ENCODE measurements around the gene OR13H1.

Gene OR13H1

GRCh38 chrX:131558562-131558961, 14.7 kb downstream of the OR13H1 start:
- H3K4me3 ChIP-seq (ENCODE audit: low read depth, low read length) = no peak overlapping the region
- in situ Hi-C loops (cut with HindIII; ENCODE audit: low sequenced_read_pairs) = no loop called here
- DNase-seq (ENCODE audit: low read depth, low spot score) = no peak
- TF ChIP-seq CTCF (IDR thresholded peaks at IDR 0.05; ENCODE audit: low read depth, low read length) = no peak

DNA sequence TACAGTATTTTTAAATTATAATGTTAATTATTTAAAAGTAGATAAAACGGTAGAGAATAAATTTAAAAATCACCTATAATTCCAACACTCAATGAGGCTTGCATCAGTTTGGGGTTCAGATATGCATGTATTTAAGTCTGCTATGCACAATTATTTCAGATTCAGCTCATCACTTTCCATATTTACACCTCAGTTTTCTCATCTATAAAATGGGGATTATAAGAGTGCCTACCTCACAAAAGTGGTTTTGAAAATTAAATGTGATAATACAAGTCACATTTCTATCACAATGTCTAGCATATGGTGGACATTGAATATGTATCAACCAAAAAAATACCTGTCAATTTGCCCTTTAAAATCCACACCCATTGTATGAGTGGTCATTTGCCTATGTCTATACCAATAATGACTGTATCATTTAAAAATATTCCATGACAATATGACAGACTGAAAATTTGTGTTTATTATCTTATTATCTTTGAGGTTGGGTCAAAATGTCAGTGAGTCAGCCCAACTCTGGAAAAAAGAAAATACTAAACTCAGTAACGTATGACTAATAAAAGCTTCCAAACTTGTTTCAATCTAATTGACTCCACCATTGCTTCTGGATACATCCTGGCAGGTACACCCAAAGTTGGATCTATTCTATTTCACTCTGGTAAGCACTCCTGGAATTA, 20.8 kb downstream of the OR13H1 start:
- DNase-seq (ENCODE audit: low read depth, low spot score) = no peak
- no peak overlapping the region for H3K4me3 ChIP-seq (ENCODE audit: low read depth, low read length)
- TF ChIP-seq CTCF (IDR thresholded peaks at IDR 0.05; ENCODE audit: low read depth, low read length) = no peak
- in situ Hi-C loops (cut with HindIII; ENCODE audit: low sequenced_read_pairs) = no loop called here

GRCh38 chrX:131565909-131566308, 22.0 kb downstream of the OR13H1 start:
- in situ Hi-C loops (cut with HindIII; ENCODE audit: low sequenced_read_pairs) = no loop called here
- no peak for TF ChIP-seq CTCF (IDR thresholded peaks at IDR 0.05; ENCODE audit: low read depth, low read length)
- no peak for DNase-seq (ENCODE audit: low read depth, low spot score)
- no peak overlapping the region for H3K4me3 ChIP-seq (ENCODE audit: low read depth, low read length)

GRCh38 chrX:131571348-131571747, 27.5 kb downstream of the OR13H1 start:
- no peak overlapping the region for H3K4me3 ChIP-seq (ENCODE audit: low read depth, low read length)
- DNase-seq (ENCODE audit: low read depth, low spot score) = no peak
- TF ChIP-seq CTCF (IDR thresholded peaks at IDR 0.05; ENCODE audit: low read depth, low read length) = no peak
- in situ Hi-C loops (cut with HindIII; ENCODE audit: low sequenced_read_pairs) = no loop called here

DNA sequence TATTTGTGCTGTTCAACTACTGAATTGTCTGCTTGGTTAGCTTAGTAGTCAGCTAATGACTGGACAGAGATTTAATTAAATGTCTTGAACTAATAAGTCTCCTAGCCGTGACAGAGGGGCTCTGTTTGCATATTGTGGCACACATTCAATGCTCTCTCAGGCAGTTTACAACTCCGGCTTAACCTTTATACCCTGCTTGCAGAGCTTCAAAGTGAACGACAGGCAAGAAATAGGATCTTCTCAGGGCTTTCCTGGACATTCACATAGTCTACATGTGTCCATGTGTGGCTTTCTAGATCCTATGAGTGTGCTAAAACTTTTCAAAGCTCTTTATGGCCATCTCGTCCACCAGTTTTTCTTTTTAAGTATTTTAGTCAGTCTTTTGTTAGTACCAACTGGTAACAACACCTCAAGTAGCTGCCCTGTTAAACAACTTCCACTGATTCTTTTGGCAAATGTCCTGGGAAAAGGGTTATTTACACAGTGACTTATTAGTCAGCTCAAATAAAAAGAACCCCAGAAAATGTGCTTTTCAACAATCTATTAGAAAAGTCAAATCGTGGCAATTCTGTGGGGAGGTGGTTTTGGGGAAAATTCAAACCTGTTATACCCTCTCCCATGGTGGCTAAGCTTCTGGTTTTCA, 28.6 kb downstream of the OR13H1 start:
- no peak overlapping the region for H3K4me3 ChIP-seq (ENCODE audit: low read depth, low read length)
- peak; percentile 56 for DNase-seq (ENCODE audit: low read depth, low spot score)
- in situ Hi-C loops (cut with HindIII; ENCODE audit: low sequenced_read_pairs) = no loop called here
- TF ChIP-seq CTCF (IDR thresholded peaks at IDR 0.05; ENCODE audit: low read depth, low read length) = no peak

DNA sequence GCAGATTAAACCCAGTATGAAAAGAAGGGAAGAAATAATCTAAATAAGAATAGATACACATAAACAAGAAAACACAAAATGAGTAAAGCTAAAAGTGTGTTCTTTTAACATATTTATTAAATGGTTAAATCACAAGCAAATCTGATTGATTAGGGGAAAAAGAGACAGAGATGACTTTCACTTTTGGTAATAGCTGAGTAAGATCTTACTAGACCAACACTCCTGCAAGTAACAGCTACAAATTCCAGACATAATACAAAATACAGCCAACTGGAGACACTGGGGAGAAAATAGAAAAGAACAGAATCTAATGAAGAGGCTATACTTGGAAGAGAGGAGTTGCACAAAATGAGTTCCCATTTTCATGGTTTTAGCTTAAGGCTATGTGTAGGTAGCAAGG, 33.5 kb downstream of the OR13H1 start:
- in situ Hi-C loops (cut with HindIII; ENCODE audit: low sequenced_read_pairs) = no loop called here
- TF ChIP-seq CTCF (IDR thresholded peaks at IDR 0.05; ENCODE audit: low read depth, low read length) = no peak
- no peak overlapping the region for H3K4me3 ChIP-seq (ENCODE audit: low read depth, low read length)
- DNase-seq (ENCODE audit: low read depth, low spot score) = no peak
